Stimulated activated CD4-positive, alpha-beta T cell treated with anti-CD3 and anti-CD28 coated beads, TNF-alpha, amount 100 ng/mL, for 48 hours (primary cell): ENCODE measurements around the gene TAC3.
"Not testable (repeated sequence)": the region's sequence is repeated elsewhere in the genome, so short reads cannot be mapped to it uniquely, and the experiment has no call there.

Experiments
- DNase-seq, 3 donors: peaks; one replicate each; pipeline ENCODE4 v3.0.0-alpha.2; 2020; ENCODE audit warnings: low read depth in 3 of 3

TAC3 gene

DNA sequence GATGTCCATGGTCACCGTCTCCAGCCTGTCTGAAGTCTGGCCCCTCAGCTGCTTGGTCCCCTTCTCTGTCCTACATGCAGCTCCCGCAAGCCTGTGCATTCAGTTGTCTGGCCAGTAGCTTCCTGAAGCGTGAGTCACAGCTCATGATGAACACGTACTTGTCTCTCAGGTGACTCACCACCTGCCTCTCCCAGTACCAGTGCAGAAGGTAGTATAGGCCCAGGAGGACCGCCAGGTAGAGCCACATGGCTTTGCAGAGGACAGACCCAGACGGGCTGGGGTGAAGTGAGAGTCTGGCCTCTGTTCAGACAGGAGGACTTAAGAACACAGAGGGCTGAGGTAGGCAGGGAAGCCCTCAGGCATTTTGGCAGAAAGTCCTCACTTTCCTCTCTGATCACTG is 30.6 kb downstream of the TAC3 start:
- not testable (repeated sequence) for DNase-seq

DNA sequence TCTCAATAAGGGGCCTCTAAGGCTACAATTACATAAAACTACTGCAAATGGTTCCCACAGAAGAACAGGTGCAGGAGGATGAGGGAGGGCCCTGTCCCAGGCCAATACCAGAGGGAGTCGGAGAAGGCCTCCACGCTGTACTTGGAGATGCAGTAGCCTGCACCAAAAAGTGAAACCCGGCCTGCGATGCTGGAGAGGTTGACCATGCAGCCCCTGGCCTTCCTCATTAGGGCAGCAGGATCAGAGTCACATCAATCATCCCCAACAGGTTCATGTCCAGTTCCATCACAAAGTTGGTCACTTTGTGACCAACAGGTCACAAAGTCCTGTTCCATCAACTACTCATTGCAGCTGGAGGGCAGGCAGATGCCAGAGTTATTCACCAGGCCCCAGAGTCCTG is 32.9 kb downstream of the TAC3 start:
- DNase-seq, result no peak

DNA sequence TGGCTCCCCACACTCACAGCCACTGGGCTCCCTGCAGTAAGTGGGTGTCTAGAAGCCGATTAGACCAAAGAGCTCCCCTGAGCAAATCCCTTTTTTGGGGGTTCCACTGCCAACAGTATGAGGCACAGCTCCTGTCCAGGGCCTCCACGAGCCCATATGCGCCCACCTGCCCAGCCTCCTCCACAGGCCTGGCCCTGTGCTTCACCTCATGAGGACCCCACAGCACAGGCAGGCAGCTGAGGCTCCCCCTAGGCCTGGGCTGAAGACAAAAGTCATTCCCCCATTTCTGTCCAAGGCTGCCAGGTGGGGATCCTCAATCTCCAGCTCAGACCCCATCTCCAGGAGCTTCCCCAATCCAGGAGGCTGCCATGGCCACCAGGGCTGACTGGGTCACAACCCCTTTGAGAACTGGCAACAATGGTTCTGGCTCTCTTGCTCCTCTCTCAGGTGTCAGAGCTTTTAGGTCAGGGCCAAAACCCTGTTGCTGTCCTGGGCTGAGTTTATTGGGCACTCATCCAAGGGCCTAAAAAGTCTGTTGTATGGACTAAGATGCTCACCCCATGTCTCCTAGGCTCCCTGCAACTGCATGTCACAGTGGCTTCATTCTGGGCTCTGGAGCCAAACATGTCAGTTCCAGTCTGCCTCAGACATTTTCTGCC is 33.6 kb downstream of the TAC3 start:
- DNase-seq, result not testable (repeated sequence)

DNA sequence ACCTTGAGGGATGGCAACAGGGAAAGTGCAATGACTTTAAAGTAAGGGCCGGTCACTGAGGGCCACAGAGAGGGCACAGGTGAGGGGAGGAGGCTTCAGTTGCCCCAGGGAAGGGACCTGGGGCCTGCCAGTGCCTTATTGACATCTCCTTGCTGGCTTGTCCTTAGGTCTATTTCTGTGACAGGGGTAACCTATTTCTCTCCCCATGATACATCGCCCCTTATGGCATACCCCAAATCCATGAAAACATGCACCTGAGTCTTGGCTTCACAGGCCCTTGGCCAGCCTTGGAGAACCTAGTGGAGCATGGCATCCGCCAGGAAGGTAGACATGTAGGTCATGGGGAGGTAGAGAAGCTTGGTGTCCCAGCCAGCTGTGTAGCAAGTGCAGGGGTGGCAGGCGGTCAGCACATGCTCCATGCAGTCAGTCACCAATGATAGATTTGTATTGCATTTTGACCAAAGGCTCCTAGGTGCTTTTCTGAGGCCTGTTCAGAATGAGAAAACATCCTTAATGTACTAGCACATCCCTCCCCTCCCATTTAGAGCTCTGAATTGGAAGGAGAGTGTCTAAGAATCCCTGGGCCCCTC is 35.3 kb downstream of the TAC3 start:
- no peak for DNase-seq

DNA sequence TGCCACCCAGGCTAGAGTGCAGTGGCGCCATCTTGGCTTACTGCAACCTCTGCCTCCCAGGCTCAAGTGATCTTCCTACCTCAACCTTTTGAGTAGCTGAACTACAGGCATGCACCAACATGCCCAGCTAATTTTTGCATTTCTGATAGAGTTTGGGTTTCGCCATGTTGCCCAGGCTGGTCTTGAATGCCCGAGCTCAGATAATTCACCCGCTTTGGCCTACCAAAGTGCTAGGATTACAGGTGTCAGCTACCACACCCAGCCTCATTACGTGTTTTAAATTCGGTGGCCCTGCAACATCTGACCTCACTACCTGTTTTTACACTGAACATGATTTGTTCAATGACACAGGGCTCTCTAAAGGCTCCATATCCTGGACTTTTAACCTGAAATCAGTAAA is 36.1 kb downstream of the TAC3 start:
- no peak for DNase-seq

DNA sequence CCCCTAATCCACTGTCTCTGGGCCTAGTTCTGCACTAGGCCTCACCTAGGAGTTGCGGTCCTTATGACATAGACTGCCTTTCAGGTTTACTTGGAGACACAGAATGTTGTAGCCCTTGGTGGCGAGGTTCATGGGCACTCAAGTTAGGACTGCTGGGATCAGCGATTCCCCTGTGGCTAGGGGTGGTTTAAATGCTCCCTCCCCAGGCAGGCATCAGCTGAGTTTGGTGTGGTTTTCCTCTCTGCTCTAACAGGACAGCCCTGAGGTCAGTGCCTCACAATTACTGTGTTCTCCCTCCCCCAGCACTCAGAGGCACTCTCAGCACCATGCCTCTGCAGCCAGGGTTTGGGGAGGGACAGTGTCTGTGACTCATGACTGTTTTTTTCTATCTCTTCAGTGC is 36.7 kb downstream of the TAC3 start:
- no peak for DNase-seq

DNA sequence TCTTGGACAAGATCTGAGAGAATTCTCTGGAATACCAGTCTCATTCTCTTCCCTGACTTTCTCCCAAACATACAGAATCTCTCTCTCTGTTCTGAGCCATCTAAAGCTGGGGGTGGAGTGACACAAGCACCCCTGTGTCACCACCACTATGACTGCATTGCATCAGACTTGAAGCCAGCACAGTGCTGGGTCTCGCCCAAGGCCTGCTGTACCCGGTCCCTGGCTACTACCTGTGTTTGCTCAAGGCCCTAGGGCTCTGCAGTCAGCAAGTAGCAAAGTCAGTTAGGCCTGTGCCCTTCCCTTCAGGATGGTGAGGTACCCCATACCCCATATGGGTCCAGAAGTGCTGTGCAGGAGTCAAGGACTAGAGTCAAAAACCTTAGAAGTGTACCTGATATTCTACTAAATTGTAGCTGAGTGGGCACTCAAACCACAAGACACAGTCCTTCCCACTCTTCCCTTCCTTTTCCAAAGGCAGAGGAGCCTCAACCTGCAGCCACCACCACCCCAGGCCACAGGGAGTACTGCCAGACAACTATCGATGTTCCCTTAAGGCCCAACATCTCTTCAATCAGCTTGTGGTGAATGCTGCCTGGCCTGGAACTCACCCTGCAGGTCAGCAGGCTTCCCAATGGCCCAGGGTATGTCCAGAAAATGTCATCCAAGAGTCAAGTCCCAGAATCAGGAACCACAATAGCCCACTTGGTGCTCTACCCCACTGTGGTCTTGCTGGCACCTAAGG is 37.8 kb downstream of the TAC3 start:
- DNase-seq, result no peak

DNA sequence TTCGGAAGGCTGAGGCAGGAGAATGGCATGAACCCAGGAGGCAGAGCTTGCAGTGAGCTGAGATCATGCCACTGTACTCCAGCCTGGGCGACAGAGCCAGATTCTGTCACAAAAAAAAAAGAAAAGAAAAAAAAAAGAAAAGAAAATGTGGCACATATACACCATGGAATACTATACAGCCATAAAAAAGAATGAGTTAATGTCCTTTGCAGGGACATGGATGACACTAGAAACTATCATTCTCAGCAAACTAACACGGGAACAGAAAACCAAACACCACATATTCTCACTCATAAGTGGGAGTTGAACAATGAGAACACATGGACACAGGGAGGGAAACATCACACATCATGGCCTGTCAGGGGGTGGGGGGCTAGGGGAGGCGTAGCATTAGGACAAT is 39.0 kb downstream of the TAC3 start:
- DNase-seq, result not testable (repeated sequence)

DNA sequence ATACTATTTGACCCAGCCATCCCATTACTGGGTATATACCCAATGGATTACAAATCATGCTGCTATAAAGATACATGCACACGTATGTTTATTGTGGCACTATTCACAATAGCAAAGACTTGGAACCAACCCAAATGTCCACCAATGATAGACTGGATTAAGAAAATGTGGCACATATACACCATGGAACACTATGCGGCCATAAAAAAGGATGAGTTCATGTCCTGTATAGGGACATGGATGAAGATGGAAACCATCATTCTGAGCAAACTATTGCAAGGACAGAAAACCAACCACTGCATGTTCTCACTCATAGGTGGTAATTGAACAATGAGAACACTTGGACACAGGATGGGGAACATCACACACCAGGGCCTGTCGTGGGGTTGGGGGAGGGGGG is 42.1 kb downstream of the TAC3 start:
- DNase-seq, result not testable (repeated sequence)

DNA sequence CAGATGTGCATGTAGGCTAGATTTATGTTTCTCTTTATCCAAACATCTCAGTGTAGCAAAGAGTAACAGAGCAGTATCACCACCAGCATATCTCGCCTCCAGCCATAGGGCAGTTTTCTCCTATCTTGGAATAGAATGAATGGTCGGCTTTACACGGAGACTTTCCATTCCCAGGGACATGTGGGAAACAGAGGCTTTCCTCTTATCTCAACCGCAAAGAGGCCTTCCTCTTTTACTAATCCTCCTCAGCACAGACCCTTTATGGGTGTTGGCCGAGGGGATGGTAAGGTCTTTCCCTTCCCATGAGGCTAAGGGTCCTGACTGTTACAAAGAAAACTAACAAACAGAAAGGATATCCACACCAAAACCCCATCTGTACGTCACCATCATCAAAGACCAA is 47.4 kb downstream of the TAC3 start:
- not testable (repeated sequence) for DNase-seq

DNA sequence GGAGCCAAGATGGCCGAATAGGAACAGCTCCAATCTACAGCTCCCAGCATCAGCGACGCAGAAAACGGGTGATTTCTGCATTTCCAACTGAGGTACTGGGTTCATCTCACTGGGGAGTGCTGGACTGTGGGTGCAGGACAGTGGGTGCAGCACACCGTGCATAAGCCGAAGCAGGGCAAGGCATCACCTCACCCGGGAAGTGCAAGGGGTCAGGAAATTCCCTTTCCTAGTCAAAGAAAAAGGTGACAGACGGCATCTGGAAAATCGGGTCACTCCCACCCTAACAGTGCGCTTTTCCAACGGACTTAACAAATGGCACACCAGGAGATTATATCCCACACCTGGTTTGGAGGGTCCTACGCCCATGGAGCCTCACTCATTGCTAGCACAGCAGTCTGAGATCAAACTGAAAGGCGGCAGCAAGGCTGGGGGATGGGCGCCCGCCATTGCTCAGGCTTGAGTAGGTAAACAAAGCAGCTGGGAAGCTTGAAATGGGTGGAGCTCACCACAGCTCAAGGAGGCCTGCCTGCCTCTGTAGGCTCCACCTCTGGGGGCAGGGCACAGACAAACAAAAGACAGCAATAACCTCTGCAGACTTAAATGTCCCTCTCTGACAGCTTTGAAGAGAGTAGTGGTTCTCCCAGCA is 50.2 kb downstream of the TAC3 start:
- not testable (repeated sequence) for DNase-seq

DNA sequence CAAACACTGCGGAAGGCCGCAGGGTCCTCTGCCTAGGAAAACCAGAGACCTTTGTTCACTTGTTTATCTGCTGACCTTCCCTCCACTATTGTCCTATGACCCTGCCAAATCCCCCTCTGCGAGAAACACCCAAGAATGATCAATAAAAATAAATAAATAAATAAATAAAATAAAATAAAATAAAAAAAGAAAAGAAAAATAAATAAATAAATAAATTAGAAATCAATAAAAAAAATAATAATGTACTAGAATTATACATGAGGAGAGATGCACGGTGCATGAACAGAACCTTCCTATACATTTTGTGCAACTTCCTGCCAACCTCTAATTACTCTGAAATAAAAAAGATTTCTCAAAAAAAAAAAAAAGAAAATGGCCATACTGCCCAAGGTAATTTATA is 51.2 kb downstream of the TAC3 start:
- not testable (repeated sequence) for DNase-seq

DNA sequence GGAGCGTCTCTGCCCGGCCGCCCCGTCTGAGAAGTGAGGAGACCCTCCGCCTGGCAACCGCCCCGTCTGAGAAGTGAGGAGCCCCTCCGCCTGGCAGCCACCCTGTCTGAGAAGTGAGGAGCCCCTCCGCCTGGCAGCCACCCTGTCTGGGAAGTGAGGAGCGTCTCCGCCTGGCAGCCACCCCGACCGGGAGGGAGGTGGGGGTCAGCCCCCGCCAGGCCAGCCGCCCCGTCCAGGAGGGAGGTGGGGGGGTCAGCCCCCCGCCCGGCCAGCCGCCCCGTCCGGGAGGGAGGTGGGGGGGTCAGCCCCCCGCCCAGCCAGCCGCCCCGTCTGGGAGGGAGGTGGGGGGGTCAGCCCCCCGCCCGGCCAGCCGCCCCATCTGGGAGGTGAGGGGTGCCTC is 52.8 kb downstream of the TAC3 start:
- DNase-seq, result not testable (repeated sequence)

DNA sequence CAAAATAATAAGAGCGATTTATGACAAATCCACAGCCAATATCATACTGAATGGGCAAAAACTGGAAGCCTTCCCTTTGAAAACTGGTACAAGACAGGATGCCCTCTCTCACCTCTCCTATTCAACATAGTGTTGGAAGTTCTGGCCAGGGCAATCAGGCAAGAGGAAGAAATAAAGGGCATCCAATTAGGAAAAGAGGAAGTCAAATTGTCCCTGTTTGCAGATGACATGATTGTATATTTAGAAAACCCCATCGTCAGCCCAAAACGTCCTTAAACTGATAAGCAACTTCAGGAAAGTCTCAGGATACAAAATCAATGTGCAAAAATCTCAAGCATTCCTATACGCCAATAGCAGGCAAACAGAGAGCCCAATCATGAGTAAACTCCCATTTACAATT is 54.1 kb downstream of the TAC3 start:
- not testable (repeated sequence) for DNase-seq
